Vagina (tissue), 2 donors: ENCODE data around the gene ORC4. TPM values are rescaled to one million over a fixed set of nuclear protein-coding genes. Genes with fewer than 3 reads are reported as not detected.

Source experiments
- DNase-seq, 2 donors: peaks; one replicate each; pipeline ENCODE4 v3.0.0-alpha.2; 2017; ENCODE audit errors: extremely low spot score in 2 of 2
- H3K27ac ChIP-seq: fragments of 200-600 bp; sonication (generic); one replicate; pipeline ENCODE4 v1.5.1; 2019
- H3K27me3 ChIP-seq: fragments of 200-600 bp; sonication (generic); one replicate; pipeline ENCODE4 v1.5.1; 2019
- H3K36me3 ChIP-seq, 2 donors: fragments of 200-600 bp; sonication (generic); one replicate each; pipeline ENCODE4 v1.5.1; 2017 to 2019
- H3K4me1 ChIP-seq: fragments of 200-600 bp; sonication (generic); one replicate; pipeline ENCODE4 v1.5.1; 2019
- H3K4me3 ChIP-seq, 2 donors: fragments of 200-600 bp; sonication (generic); 1 replicate in 1 of 2; 2 replicates in 1 of 2; pipeline ENCODE4 v1.5.1; 2016 to 2019
- H3K9me3 ChIP-seq: fragments of 200-600 bp; sonication (generic); one replicate; pipeline ENCODE4 v1.5.1; 2019
- POLR2A ChIP-seq, 2 donors: fragments of 450-650 bp; IDR thresholded peaks; one replicate each; pipeline ENCODE4 v1.6.1; 2017; ENCODE audit warnings: antibody characterized with exemption in 2 of 2, mild to moderate bottlenecking in 2 of 2, moderate library complexity in 2 of 2
- POLR2AphosphoS5 ChIP-seq, 2 donors: sonication (generic); formaldehyde crosslinking; IDR thresholded peaks; one replicate each; pipeline ENCODE4 v1.9.0; 2017; ENCODE audit warnings: antibody characterized with exemption in 2 of 2, mild to moderate bottlenecking in 2 of 2, low read depth in 1 of 2; ENCODE audit not compliant: insufficient read depth in 1 of 2
- intact Hi-C: fragments of 100-400 bp; cut with DNase I; formaldehyde crosslinking; loops from one replicate; pipeline ENCODE4 v1.15.1; 2023
- total RNA-seq: library from RNA; depleted of rRNA; stranded (reverse); fragments of >200 nt; gene quantifications from one replicate; pipeline ENCODE4 v1.2.3, GENCODE V29; 2016
- TF ChIP-seq, protein P1 (sequence below), 3 experiments: fragments of 450-650 bp in 2 of 3; fragments of 200-600 bp in 1 of 3; sonication (generic) in 1 of 3; IDR thresholded peaks; one replicate each; pipeline ENCODE4 v1.5.1; 2017 to 2019; ENCODE audit warnings: antibody characterized with exemption in 3 of 3, mild to moderate bottlenecking in 2 of 3, moderate library complexity in 2 of 3

Gene ORC4
- total RNA-seq, 1 donor from 2014 or later: 25.5 TPM

- no peak overlapping the region for H3K4me3 ChIP-seq
- no peak for DNase-seq
- H3K27me3 ChIP-seq: no peaks in the 10 kb centered on the region
- TF ChIP-seq POLR2A (IDR thresholded peaks at IDR 0.05) (no peak), POLR2AphosphoS5 (IDR thresholded peaks at IDR 0.05; ENCODE audit: insufficient read depth in 1 of 2, low read depth in 1 of 2) (no peak)
- TF ChIP-seq, protein P1, sequence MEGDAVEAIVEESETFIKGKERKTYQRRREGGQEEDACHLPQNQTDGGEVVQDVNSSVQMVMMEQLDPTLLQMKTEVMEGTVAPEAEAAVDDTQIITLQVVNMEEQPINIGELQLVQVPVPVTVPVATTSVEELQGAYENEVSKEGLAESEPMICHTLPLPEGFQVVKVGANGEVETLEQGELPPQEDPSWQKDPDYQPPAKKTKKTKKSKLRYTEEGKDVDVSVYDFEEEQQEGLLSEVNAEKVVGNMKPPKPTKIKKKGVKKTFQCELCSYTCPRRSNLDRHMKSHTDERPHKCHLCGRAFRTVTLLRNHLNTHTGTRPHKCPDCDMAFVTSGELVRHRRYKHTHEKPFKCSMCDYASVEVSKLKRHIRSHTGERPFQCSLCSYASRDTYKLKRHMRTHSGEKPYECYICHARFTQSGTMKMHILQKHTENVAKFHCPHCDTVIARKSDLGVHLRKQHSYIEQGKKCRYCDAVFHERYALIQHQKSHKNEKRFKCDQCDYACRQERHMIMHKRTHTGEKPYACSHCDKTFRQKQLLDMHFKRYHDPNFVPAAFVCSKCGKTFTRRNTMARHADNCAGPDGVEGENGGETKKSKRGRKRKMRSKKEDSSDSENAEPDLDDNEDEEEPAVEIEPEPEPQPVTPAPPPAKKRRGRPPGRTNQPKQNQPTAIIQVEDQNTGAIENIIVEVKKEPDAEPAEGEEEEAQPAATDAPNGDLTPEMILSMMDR (IDR thresholded peaks at IDR 0.05): no peak
- no peaks in the 10 kb centered on the region for H3K4me1 ChIP-seq
- H3K36me3 ChIP-seq: no peaks in the 10 kb centered on the region
- no peaks in the 10 kb centered on the region for H3K9me3 ChIP-seq
- intact Hi-C loops: no loop called here
- no peak overlapping the region for H3K27ac ChIP-seq
Observed at GRCh38 chr2:148052687-148053086, 32.1 kb upstream of the ORC4 start.

DNA sequence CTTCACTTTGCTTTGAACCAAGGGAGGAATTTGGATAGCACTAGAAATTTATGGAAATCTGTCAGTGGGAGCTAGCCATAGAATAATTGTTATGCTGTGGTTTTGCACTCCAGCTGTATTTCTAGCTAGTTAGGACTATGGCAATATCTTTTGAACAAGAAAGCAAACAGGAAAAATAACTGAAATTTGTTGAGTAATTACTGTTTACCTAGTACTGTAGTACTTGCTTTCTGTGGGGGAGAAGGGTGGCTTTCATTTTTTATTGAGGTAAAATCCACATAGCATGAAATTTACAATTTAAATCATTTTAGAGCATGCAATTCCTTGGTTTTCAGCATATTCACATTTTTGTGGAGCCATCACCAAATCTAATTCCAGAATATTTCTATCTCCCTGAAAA, 28.7 kb upstream of the ORC4 start:
- Histone ChIP-seq H3K4me1 (no peaks in the 10 kb centered on the region), H3K27me3 (no peaks in the 10 kb centered on the region), H3K27ac (no peak overlapping the region), H3K9me3 (no peaks in the 10 kb centered on the region), H3K36me3 (no peaks in the 10 kb centered on the region), H3K4me3 (no peak overlapping the region)
- TF ChIP-seq POLR2A (IDR thresholded peaks at IDR 0.05) (no peak), POLR2AphosphoS5 (IDR thresholded peaks at IDR 0.05; ENCODE audit: insufficient read depth in 1 of 2, low read depth in 1 of 2) (no peak)
- TF ChIP-seq, protein P1 (IDR thresholded peaks at IDR 0.05): no peak
- intact Hi-C loops: no loop called here
- DNase-seq: no peak

- Histone ChIP-seq H3K27ac (no peak overlapping the region), H3K36me3 (no peaks in the 10 kb centered on the region), H3K4me3 (no peak overlapping the region), H3K27me3 (no peaks in the 10 kb centered on the region), H3K4me1 (no peaks in the 10 kb centered on the region), H3K9me3 (no peaks in the 10 kb centered on the region)
- TF ChIP-seq POLR2AphosphoS5 (IDR thresholded peaks at IDR 0.05; ENCODE audit: insufficient read depth in 1 of 2, low read depth in 1 of 2) (no peak), POLR2A (IDR thresholded peaks at IDR 0.05) (no peak)
- TF ChIP-seq, protein P1 (IDR thresholded peaks at IDR 0.05): no peak
- DNase-seq: no peak
- intact Hi-C loops: no loop called here
Observed at GRCh38 chr2:148048475-148049221, 28.1 kb upstream of the ORC4 start.

DNA sequence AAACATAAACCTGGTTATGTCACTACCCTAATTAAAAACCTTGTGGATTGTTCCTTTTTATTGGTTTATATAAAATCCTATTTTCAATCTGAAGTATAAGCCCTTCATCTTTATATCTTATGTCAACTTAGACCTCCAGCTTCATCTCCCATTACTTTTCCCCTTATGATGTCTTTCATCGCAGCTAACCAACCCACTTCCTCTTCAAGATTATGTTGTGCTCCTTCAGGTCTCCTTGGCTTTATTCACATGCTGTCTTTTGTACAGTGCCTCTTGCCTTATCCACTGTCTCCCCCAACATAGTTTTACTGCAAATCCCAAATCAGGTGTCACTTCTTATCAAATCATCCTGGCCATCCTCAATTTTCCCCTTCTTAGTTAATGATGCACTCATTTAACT, 26.3 kb upstream of the ORC4 start:
- Histone ChIP-seq H3K27ac (no peak overlapping the region), H3K27me3 (no peaks in the 10 kb centered on the region), H3K9me3 (no peaks in the 10 kb centered on the region), H3K4me1 (no peaks in the 10 kb centered on the region), H3K4me3 (no peak overlapping the region), H3K36me3 (no peaks in the 10 kb centered on the region)
- no peak for DNase-seq
- TF ChIP-seq POLR2AphosphoS5 (IDR thresholded peaks at IDR 0.05; ENCODE audit: insufficient read depth in 1 of 2, low read depth in 1 of 2): no peak
- TF ChIP-seq, protein P1 (IDR thresholded peaks at IDR 0.05): no peak
- no peak for TF ChIP-seq POLR2A (IDR thresholded peaks at IDR 0.05)
- intact Hi-C loops: no loop called here

GRCh38 chr2:148044322-148044721, 23.8 kb upstream of the ORC4 start:
- TF ChIP-seq, protein P1 (IDR thresholded peaks at IDR 0.05): no peak
- no peak for TF ChIP-seq POLR2A (IDR thresholded peaks at IDR 0.05)
- TF ChIP-seq POLR2AphosphoS5 (IDR thresholded peaks at IDR 0.05; ENCODE audit: insufficient read depth in 1 of 2, low read depth in 1 of 2): no peak
- intact Hi-C loops: no loop called here
- H3K27ac ChIP-seq: no peak overlapping the region
- no peak for DNase-seq
- H3K4me3 ChIP-seq: no peak overlapping the region
- no peaks in the 10 kb centered on the region for H3K36me3 ChIP-seq
- no peaks in the 10 kb centered on the region for H3K9me3 ChIP-seq
- H3K4me1 ChIP-seq: no peaks in the 10 kb centered on the region
- H3K27me3 ChIP-seq: no peaks in the 10 kb centered on the region
